ENCODE measurements around the gene ZRANB2.

ZRANB2 gene

GRCh38 chr1:71027991-71028390, 52.8 kb downstream of the ZRANB2 start:
- DNase-seq: no peak

- no peak for DNase-seq
Measured at GRCh38 chr1:71026093-71026492, 54.7 kb downstream of the ZRANB2 start.

DNA sequence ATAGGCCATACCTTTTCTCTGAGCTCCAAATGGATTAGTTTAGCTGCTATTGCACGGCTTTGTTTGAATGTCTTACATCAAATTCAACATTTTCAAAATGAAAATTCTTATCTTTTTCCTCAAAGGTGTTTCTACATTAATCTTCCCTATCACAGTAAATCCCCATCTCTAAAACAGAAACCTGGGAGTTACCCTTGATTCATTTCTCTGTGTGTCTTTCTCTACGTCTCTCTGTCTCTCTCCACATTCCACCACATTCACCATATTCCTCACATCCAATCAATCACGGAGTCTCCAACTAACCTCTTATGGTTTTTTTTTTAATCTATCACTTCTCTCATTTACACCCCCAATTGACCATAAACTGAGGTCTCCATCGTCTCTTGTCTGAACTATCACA, 57.3 kb downstream of the ZRANB2 start:
- no peak for DNase-seq

DNA sequence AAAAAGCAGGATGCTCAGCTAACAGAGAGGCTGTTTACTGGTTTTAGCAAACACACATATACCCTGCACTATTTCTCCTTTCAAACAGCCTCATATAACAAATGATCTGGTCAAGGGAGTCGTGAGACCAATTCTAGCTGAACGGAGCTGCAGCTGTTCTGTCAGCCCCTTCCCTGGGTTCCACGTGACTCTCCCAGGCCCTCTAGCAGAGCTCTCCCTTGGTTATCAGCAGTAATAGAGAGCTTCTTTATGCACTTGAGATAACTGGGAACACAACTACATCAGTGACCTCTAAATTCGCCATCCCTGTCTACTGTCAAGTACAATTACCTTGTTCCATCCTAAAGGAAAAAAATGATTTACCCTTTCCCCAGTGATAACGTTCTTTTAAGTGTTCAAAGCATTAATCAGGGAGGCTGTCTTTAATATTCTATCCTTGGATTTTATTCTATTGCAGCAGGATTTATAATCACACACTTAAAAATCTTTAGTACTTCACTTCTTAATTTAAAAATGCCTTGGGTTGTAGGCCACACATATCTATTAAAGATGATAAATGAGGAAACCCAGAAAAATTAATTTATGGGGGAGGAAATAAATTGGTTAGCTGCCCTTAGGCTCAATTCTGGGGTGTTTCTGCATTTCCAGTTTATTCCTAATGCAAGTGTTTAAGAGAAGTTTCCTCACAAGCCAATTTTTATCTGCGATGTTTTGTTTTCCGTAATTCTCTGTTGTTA, 61.4 kb downstream of the ZRANB2 start:
- no peak for DNase-seq

- DNase-seq: no peak
Measured at GRCh38 chr1:71018791-71019190, 62.0 kb downstream of the ZRANB2 start.

- no peak for DNase-seq
Measured at GRCh38 chr1:71015745-71016144, 65.1 kb downstream of the ZRANB2 start.

DNA sequence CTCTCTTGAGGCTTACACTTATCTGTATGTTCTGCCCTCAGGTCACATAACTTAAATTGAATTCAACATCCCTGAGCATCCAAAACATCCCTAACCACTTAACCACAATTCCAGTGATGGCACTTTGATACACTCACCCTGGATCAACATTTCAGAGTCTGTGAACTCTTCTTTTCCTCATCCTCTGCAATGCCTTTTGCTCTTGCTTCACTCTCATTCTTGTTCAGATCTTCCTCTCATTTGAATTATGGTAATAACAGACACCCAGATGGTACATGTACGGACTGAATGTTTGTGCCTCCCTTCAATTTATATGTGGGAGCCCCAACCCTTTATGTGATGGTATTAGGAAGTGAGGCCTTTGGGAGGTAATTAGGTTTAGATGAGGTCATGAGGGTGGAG, 66.7 kb downstream of the ZRANB2 start:
- DNase-seq: no peak

Data from stimulated activated CD4-positive, alpha-beta T cell treated with anti-CD3 and anti-CD28 coated beads, Interleukin-15, amount 100 ng/mL, for 24 hours (primary cell).